Lung (tissue), 12 donors: ENCODE measurements around the gene ELMOD3. TPM values are rescaled to one million over a fixed set of nuclear protein-coding genes. Genes with fewer than 3 reads are reported as not detected.
"Not testable (repeated sequence)": the region's sequence is repeated elsewhere in the genome, so short reads cannot be mapped to it uniquely, and the experiment has no call there.

Experiments
- ATAC-seq: fragments of 200-7000 bp; cut with Tn5 transposase; one replicate; pipeline ENCODE4 v1.9.1; 2020; ENCODE audit warnings: moderate number of reproducible peaks; ENCODE audit not compliant: insufficient read depth, low FRiP score
- DNase-seq, 3 donors: peaks; one replicate each; pipeline ENCODE4 v3.0.0-alpha.2; 2013 to 2017
- H3K27ac ChIP-seq, 2 donors: one replicate each; pipeline ENCODE4 v1.5.1; 2013; ENCODE audit warnings: mild to moderate bottlenecking in 2 of 2, moderate library complexity in 2 of 2, control low read depth in 1 of 2, inconsistent platforms in 1 of 2, low read depth in 1 of 2, low read length in 1 of 2
- H3K27me3 ChIP-seq, 3 donors: one replicate each; pipeline ENCODE4 v1.5.1; 2013; ENCODE audit warnings: low read length in 2 of 3; ENCODE audit not compliant: control insufficient read depth in 3 of 3, insufficient read depth in 3 of 3
- H3K36me3 ChIP-seq, 4 donors: one replicate each; pipeline ENCODE4 v1.5.1; 2013; ENCODE audit warnings: low read length in 4 of 4, mild to moderate bottlenecking in 1 of 4, moderate library complexity in 1 of 4; ENCODE audit not compliant: control insufficient read depth in 4 of 4, insufficient read depth in 4 of 4
- H3K4me1 ChIP-seq, 5 donors: one replicate each; pipeline ENCODE4 v1.5.1; 2013; ENCODE audit warnings: low read length in 5 of 5, mild to moderate bottlenecking in 2 of 5, moderate library complexity in 1 of 5; ENCODE audit not compliant: control insufficient read depth in 5 of 5, insufficient read depth in 5 of 5
- H3K4me3 ChIP-seq: one replicate; pipeline ENCODE4 v1.5.1; 2013; ENCODE audit warnings: mild to moderate bottlenecking, control low read depth, moderate library complexity
- H3K9ac ChIP-seq, 2 donors: one replicate each; pipeline ENCODE4 v1.5.1; 2013; ENCODE audit warnings: low read length in 2 of 2, control low read depth in 1 of 2; ENCODE audit not compliant: insufficient read depth in 1 of 2
- H3K9me3 ChIP-seq, 4 donors: one replicate each; pipeline ENCODE4 v1.5.1; 2013; ENCODE audit warnings: low read length in 3 of 4, mild to moderate bottlenecking in 1 of 4, moderate library complexity in 1 of 4; ENCODE audit not compliant: control insufficient read depth in 4 of 4, insufficient read depth in 3 of 4
- CTCF ChIP-seq: IDR thresholded peaks from 2 replicates; pipeline ENCODE4 v1.5.1; 2012; ENCODE audit warnings: mild to moderate bottlenecking; ENCODE audit errors: control extremely low read depth, extremely low read depth
- WGBS, 2 donors: extraction: QIAGEN DNeasy Blood & Tissue Kit; methylation state at CpG; one replicate each; pipeline ENCODE4 v1.1.7; 2013; 5-methylcytosine and 5-hydroxymethylcytosine counted together
- polyA plus RNA-seq, 2 donors: library from polyadenylated mRNA; stranded (reverse); fragments of 200-250 nt; gene quantifications; one replicate each; pipeline ENCODE4 v1.2.1, GENCODE V29; 2013
- total RNA-seq, 2 donors: library from RNA; depleted of rRNA in 1 of 2; stranded (reverse); fragments of >200 nt in 1 of 2; gene quantifications; one replicate each; pipeline ENCODE4 v1.2.1, GENCODE V29; 2014 to 2021
- donor health status: control.
- donor health status: control.
- donor health status: Bipolar disorder and iron deficiency.
- donor health status: healthy.
- donor health status: DM: yes; HTN: yes; CAD: no.

ELMOD3 gene
- total and polyA plus RNA-seq, 4 donors: 11.9 to 26.5 (median 14.7) TPM

- Histone ChIP-seq H3K9ac (no peak overlapping the region), H3K4me3 (no peak overlapping the region), H3K9me3 (peaks cover 0 to 3% (median under 1%) of the 10 kb centered on the region in 4 donors), H3K27me3 (no peaks in the 10 kb centered on the region), H3K36me3 (peaks cover 9 to 25% (median 13%) of the 10 kb centered on the region in 4 donors), H3K27ac (no peak overlapping the region), H3K4me1 (no peaks in the 10 kb centered on the region)
- WGBS, 2 donors: 93% methylated on average over 11 of the region's 11 CpGs
- DNase-seq: no peak
- ATAC-seq: no peak
- TF ChIP-seq CTCF: no peak
Observed at GRCh38 chr2:85377083-85377482, 22.5 kb downstream of the ELMOD3 start.

GRCh38 chr2:85378257-85378656 lies 23.7 kb downstream of the ELMOD3 start:
- H3K9ac ChIP-seq: no peak overlapping the region
- peaks cover 9 to 22% (median 13%) of the 10 kb centered on the region in 4 donors for H3K36me3 ChIP-seq
- H3K27me3 ChIP-seq: no peaks in the 10 kb centered on the region
- H3K27ac ChIP-seq: no peak overlapping the region
- DNase-seq (no peak), ATAC-seq (no peak)
- WGBS, 2 donors: 90 to 96% methylated on average over 5 of the region's 5 CpGs
- no peak overlapping the region for H3K4me3 ChIP-seq
- peaks cover 0 to 3% (median under 1%) of the 10 kb centered on the region in 4 donors for H3K9me3 ChIP-seq
- no peaks in the 10 kb centered on the region for H3K4me1 ChIP-seq
- no peak for TF ChIP-seq CTCF

- no peak for ATAC-seq
- WGBS, 2 donors: 84 to 88% methylated on average over 1 of the region's 1 CpG
- DNase-seq: no peak
- peaks cover 0 to 3% (median under 1%) of the 10 kb centered on the region in 4 donors for H3K9me3 ChIP-seq
- H3K27ac ChIP-seq: no peak overlapping the region
- no peak overlapping the region for H3K9ac ChIP-seq
- H3K4me1 ChIP-seq: no peaks in the 10 kb centered on the region
- H3K4me3 ChIP-seq: no peak overlapping the region
- peaks cover 14 to 26% (median 17%) of the 10 kb centered on the region in 4 donors for H3K36me3 ChIP-seq
- TF ChIP-seq CTCF: no peak
- no peaks in the 10 kb centered on the region for H3K27me3 ChIP-seq
Observed at GRCh38 chr2:85380048-85380447, 25.5 kb downstream of the ELMOD3 start.

GRCh38 chr2:85383151-85383550 lies 28.6 kb downstream of the ELMOD3 start:
- H3K9ac ChIP-seq, H3K27me3 ChIP-seq, DNase-seq, H3K27ac ChIP-seq, H3K4me1 ChIP-seq, H3K9me3 ChIP-seq, H3K4me3 ChIP-seq, ATAC-seq: not testable (repeated sequence)
- 72 to 89% methylated on average over 5 of the region's 5 CpGs for WGBS, 2 donors
- peaks cover 9 to 30% (median 17%) of the 10 kb centered on the region in 4 donors for H3K36me3 ChIP-seq
